HL-60/S4 (cell line): ENCODE results near the gene DIAPH2.

Experiments
- in situ Hi-C: fragments of 300-500 bp; cut with MboI; formaldehyde crosslinking; loops from 2 replicates; pipeline ENCODE4 v1.14.3; 2022; ENCODE audit warnings: low sequenced_read_pairs

DIAPH2 gene

DNA sequence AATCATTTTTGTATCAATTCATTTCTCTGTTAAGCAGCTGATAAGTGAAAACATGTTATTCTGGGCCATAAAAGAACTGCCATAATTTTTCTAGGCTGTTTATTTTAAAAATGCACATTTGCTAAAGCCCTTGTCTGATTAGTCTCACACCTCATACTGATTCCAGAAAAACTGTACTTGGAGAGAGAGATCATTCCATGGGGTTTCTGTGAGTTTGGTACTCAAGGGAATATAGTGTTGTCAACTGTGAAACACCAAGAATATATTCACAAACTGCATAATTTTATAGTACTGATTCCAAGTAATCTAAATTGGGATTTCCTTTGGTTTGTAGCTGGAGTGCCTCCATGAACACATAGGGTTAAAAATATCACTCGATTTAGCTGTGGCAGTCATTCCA is 746.6 kb downstream of the DIAPH2 start:
- in situ Hi-C loops = no loop called here

DNA sequence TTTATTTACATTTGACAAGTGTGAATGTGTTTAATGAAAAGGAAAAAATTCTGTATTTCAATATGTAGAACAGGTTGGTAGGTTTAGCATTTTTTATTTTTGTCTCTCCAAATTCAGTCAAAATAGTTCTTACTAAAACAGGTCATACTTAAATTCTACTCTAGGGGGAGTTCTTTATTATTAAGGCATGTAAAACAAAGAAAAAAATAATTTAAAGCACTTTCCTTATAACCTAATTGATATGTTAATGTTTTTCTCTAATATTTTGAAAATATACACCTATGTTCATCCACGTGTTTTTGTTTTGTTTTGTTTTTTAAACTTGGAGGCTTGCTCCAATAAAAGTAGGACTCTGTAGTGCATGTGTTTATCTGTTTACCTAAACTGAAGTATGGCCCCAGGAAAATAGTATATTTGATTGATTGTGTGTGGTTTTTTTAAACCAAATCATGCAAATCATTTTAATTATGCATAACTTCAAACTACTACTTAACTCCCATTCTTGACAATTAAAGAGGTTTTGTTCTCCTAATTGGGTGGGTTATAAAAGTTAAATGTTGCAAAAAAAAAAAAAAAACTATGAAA is 761.7 kb downstream of the DIAPH2 start:
- in situ Hi-C loops = no loop called here

DNA sequence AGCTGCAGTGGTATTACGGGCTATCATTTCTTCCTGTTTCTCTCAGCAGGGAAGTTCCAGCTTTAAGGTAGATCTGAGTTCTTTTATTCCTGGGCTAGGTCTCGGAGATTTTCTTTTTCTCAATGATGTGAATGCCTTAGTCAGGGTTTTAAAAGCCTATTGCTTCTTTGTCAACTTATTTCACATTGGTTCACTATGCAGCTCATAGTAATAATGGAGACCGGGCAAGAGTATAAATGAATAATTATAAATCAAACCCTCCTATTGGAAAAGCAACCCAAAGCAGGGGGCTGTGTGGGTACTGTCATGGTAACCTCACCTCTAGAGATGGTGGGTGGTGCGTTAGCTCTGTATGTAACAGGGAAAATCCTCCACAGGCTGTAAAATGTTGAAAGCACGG is 762.7 kb downstream of the DIAPH2 start:
- in situ Hi-C loops = no loop called here

DNA sequence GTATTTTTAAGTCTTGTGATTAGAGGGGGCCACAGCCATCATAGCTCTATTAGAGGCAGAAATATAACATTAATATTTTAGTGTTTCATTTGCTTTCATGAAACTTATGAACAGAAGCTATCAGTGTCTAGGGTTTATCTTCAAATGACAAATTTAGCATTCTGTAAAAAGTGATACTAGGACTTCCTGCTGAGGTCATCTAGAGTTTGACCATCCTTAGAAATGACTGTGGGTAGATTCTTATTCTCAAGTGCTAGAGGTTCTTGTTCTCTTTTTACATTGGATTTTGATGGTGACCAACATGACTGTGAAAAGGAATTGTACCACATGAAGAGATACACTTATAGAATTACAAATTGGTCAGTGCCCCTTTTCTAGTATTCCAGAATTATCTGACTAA is 767.6 kb downstream of the DIAPH2 start:
- in situ Hi-C loops = no loop called here

DNA sequence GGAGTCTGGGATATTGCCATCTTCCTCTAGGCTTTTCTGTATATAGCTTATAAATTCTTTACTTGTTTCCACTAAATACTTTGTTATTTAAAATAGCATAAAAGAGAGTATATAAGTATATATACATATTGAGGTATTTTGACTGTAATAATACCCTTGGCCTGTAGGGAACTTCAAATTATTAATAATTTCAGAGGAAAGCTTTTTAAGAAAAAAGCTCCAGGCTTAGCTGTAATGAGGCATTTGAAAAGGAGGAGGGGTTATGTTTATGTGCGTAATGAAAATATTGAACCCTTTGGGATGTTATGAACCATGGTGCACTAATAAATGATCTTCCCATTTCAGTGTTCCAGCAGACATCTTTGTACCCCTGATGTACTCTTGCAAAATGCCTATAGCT is 777.1 kb downstream of the DIAPH2 start:
- in situ Hi-C loops = no loop called here

DNA sequence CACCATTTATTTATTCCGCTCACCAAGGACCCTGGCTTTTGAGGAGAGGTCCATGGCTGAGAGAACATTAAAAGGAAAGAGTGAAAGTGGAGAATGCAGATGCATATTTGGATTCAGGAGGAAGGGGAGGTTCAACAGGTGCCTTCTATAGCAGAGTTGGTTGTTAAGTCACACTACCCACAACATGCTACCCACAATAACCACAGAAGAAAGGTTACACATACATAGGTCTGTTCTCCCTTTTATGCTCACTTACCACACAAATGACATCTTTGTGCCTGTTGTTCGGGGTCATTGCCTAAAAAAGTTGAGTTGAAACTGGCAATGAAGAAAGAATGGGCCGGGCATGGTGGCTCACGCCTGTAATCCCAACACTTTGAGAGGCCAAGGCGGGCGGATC is 786.4 kb downstream of the DIAPH2 start:
- in situ Hi-C loops = no loop called here

DNA sequence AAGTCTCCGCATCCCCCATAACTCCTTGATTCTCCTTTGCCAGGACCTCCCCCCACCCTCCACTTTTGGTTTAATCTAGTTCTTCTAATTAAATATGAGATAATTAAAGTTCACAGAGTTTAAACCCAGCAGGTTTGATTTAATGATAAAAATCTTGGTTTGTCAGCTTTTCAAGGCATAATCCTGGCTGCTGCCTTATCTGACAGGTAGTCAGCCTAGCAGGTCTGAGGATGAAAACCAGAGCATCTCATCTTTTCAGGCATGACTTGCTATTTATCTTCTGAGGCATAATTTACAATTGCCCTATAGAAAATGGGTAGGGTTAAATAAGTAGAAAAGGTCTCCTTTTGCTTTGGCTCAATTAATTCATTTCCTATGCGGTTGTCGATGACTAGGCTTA is 790.3 kb downstream of the DIAPH2 start:
- in situ Hi-C loops = no loop called here

DNA sequence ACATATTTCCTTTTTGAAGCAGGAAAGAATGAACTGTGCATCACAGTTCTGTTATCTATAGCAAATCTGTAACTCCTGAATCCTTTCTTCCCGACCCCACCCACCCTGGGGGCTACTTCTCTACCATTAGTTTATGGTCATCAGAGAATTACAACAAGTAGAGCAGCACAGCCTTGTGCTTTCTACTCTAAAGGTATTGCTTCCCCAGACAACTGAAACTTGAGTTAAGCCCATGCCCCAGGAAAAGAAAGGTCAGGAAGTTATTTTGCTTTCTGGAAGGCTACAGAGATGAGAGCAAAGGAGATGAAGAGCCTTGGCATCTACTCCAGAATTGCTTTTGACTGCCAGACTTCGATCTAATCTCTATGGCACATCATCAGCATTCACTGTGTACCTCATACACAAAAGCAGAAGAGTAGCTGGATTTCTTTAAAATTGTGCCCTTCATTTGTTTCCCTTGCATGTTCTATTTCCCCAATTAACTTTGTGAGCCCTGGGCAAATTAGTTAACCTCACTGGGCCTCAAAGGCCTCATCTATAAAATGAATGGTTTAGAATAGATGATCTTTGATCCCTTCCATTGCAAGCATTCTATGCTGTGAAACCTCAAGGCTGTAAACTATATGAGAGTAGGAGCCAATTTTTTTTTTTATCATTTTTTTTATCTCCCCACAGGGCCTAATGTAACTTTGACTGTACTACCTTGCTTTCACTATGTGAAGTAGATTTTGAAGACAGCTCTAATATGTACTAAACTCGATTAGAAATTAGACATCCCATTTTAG is 794.7 kb downstream of the DIAPH2 start:
- in situ Hi-C loops = no loop called here

DNA sequence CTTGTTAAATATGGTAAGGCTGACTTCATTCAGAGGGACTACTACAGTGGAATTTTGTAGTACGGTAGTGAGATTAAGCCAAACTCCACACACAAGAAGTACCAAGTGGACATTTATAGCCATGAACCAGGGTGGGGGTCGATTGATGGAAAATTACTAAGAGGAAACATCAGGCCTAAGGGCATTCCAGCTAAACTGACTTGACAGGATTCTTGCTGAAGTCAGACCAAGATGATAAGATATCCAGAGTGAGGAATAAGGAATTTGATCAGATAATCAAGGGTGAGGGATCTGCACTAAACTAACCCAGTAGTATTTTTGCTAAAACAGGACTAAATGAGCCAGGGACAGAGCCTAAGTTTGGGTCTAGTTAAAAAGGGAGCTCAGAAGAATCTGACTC is 796.6 kb downstream of the DIAPH2 start:
- in situ Hi-C loops = no loop called here

DNA sequence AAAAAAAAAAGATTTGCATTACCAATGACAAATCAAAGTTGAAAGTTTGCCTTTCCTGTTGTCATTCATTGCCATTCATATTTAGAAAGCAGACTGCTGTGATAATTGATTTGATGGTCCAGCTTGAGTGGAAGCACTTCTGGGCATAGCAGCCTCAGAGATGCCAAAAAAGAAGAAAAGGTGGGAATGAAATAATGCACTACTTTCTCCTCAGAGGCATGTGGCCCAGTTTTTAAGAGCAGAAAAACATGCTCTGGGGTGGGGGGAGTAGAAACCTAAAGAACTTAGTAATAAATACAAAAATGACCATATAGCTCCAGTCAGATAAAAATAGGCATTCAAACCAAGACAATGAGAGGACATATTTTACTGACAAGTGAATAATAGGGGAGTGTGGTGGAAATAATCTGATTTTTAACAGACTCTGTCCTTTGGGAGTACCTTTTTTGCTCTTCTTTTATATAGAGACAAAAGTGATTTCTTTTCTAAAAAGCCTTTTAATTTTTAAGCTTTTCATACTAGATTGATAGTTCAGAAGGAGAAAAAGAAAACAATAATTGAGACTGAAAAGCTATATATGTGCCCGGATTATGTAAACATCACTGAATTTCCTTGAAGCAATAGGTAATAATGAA is 798.1 kb downstream of the DIAPH2 start:
- in situ Hi-C loops = no loop called here

DNA sequence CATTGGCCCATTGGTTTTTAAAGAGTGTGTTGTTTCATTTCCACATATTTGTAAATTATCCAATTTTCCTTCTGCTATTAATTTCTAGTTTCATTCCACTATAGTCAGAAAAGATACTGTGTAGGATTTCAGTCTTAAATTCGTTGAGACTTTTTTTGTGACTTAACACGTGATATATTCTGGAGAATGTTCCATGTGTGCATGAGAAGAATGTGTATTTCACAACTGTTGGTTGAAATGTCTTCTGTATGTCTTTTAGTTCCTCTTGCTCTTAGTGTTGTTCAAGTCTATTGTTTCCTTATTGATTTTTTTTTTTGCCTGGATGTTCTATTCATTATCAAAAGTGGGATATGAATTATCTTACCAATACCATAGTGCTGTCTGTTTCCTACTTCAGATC is 806.0 kb downstream of the DIAPH2 start:
- in situ Hi-C loops = no loop called here

DNA sequence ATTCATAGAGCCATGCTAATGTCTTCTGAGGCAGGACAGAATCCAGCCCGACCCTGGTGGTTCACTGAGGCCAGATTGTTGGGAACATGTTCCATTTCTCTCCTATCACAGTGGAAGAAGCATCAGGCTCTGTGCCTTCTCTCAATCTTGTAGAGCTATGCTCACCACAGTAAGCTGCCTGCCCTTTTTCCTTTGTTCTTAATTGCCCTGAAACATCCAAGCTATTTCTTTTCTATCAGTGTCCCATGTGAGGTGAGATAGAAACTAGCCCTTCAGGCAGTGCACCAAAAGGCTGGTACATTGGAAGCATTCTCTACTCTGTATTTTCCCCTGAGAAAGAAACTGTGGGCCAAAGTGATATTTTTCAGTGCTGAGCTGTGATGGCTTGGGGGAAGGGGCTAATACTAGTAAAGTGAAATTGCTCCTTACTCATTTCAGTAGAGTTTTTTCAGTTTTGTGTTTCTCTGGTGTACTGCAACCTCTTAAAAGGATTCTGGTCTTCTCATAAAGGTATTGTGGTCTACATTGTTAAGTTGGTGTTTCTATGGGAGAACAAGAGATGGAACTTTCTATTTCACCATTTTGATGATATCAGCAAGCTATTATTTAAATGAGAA is 810.2 kb downstream of the DIAPH2 start:
- in situ Hi-C loops = no loop called here

DNA sequence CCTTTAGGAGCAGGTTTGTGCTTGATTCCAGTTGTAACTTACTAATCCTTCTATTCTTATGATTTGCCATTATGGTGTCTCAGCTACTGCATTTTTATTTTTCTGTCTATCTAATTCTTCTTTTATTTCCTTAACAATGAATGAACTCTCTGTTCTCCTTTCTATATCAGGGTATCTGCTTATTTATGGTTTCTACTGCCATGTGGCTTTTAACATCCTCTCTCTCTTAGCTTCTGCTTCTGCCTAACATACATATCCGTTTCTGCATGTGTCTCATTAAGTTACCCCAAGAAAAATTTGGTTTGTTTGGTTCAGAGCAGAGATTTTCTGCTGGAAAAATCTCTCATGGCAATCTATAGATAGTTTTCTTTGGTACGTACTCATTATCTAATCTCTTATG is 813.5 kb downstream of the DIAPH2 start:
- in situ Hi-C loops = no loop called here

DNA sequence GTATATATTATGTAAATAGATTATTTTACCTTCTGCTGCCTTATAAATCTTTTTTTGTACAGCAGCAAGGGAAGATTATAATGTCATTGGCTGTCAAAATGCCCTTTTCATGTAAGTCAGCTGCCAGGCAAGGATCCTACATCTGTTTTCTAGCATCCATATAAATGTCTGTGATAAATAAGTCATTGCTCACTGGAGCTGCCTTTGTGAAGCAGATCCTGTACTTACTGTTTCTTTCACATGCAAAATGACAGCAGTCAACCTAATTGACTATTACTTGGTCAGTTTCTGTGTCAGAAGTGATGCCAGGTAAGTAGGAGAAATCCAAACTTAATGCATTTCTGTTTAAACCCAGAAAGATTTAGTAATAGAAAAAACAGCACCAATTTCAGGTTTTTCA is 819.8 kb downstream of the DIAPH2 start:
- in situ Hi-C loops = no loop called here

DNA sequence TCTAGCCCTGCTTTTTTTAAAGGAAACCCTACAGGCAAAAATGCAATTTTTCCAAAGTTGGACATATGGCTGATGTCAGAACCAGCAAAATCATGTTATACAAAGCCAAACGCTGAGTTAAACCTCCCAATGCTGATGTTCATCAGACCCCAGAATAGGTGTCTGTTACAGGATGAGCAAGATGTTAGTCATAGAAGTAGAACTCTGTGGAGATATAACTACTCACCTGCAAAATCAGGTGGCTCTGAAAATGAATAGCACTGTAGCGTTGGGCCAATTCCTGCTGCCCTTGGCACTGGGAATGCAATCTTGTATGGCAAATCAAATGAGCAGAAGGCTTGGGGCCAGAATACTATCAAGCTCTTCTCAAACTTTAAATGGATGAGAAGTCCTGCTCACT is 833.1 kb downstream of the DIAPH2 start:
- in situ Hi-C loops = no loop called here

DNA sequence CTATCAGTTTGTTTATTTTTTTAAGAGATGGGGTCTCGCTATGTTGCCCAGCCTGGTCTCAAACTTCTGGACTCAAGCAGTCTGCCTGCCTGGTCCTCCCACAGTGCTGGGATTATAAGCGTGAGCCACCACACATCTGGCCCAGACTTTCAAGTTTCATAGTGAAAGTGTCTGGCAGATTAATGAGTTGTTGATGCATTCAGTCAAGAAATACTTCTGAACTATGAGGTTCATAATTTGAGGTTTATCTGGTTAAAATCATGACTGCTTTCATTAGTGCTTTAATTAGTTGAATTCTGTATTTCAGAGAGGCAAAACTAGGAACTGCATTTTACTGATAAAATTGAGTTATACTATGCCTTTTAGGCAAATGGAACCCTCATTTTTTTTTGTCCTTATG is 837.7 kb downstream of the DIAPH2 start:
- in situ Hi-C loops = no loop called here

DNA sequence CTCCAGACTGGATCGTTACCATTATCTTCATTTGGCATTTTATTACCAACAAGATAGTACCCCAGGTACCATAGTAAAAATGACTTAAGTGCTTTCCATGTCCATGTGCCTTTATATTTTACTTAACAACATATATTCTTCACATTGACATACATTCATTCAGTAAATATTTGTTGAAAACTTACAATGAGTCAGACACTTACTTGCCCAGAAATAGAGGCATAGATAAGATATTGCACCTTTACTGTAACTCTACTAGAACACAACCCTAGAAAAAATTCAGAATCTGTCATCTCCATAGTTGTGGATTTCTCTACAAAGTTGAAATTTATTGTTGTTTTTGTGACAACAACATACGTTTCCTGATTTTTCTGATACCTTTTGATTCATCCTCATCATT is 839.7 kb downstream of the DIAPH2 start:
- in situ Hi-C loops = no loop called here

DNA sequence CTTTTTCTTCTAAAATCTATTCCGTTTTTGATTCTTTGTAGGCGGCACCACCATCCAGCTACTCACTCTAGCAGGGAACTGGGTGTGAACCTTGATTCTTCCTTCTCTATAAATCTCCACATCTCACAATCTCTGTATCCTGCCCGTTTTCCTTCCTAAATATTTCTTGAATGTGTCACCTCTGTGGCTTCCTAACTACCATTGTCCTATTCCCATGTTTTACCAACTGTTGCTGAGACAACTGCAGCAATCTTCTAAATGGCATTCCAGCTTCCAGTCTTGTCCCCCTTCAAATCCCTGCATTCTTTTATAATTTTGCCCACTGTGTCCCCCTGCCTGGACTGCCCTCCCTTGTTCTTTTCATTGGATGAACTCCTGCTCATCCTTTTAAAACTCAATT is 840.4 kb downstream of the DIAPH2 start:
- in situ Hi-C loops = no loop called here

DNA sequence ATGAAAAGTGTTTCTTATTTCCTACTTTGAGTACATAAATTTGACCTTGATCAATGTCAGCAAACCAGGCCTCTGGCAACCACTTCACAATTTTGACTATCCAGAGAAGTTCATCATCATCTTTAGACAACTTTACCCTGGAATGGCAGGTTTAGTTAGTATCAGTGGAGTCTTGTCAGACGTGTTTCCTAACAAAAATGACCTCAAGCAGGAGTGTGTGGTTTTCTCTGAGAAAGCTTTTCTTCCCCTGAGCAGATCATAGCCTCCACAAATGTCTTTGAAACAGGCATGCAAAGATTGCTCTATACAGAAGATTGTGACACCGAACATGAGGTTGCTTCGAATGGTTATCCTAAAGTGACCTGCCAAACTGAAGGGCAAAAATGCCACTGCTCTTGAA is 841.3 kb downstream of the DIAPH2 start:
- in situ Hi-C loops = no loop called here

DNA sequence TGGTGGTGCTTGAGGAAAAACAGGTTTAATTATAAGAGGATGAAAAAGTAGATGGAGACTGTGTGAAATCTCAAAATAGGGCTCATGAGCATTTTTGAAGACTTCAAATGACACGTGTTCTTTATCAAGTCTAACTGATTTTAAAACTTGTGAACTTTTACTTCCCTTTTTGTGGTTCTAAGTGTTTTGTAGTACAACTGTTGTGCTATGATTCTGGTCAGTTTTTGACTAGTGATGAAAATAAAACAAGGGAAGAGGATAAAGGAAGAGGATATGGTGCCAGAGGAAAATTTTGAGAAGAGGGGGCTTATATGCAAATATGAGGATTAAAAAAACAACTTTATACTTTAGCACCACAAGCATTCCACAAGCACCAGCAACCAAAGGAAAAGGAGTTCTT is 843.1 kb downstream of the DIAPH2 start:
- in situ Hi-C loops = no loop called here

DNA sequence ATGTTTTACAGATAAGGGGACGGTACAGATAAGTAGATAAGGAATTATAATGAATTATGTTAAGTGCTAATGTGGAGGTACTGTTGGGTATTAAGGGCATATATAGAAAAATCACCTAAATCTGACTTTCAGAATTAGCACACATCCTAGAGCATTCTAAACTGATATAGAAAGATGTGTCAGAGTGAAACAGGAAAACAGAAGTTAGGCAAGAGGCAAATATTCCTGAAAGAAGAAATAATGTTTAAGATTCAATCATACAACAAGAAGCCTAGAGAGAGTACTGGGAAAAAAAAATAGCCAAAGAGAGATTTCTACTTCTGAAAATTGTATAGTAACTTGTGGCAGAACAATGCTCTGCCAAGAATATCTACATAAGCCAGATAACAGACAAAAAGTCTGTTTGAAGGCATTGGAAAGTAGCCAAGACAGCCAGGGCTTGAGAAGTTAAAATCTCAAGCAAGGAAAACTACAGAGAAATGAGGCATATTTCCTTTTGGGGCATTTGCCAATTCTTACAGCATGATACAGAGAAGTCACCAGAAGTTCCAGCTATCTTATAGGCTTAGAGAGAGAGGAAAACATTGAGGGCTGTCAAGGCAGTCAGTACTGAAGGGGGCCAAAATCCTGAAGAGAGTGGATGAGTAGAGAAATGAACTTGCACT is 845.0 kb downstream of the DIAPH2 start:
- in situ Hi-C loops = no loop called here
